Astrocyte (in vitro differentiated cells and primary cell): ENCODE measurements around the gene ARIH2.

Experiments used
- EZH2 ChIP-seq: IDR thresholded peaks from 2 replicates; pipeline ENCODE4 v1.6.1; 2012; ENCODE audit warnings: mild to moderate bottlenecking, low read length, inconsistent platforms; ENCODE audit not compliant: insufficient read depth
- TF ChIP-seq, protein P1 (sequence below): IDR thresholded peaks from 2 replicates; pipeline ENCODE4 v1.5.1; 2011; ENCODE audit warnings: low read depth, mild to moderate bottlenecking, inconsistent platforms, low read length, moderate library complexity; ENCODE audit not compliant: insufficient read depth

- TF ChIP-seq, protein P1, sequence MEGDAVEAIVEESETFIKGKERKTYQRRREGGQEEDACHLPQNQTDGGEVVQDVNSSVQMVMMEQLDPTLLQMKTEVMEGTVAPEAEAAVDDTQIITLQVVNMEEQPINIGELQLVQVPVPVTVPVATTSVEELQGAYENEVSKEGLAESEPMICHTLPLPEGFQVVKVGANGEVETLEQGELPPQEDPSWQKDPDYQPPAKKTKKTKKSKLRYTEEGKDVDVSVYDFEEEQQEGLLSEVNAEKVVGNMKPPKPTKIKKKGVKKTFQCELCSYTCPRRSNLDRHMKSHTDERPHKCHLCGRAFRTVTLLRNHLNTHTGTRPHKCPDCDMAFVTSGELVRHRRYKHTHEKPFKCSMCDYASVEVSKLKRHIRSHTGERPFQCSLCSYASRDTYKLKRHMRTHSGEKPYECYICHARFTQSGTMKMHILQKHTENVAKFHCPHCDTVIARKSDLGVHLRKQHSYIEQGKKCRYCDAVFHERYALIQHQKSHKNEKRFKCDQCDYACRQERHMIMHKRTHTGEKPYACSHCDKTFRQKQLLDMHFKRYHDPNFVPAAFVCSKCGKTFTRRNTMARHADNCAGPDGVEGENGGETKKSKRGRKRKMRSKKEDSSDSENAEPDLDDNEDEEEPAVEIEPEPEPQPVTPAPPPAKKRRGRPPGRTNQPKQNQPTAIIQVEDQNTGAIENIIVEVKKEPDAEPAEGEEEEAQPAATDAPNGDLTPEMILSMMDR, result no peak
- no peak for TF ChIP-seq EZH2
These were observed 98.0 kb downstream of the ARIH2 start for GRCh38 chr3:49016414-49017228.
